HepG2 (cell line): Measurements from ENCODE around the gene IQSEC1.

ENCODE experiments used
- EZH2 ChIP-seq: conservative IDR thresholded peaks from 2 replicates; pipeline ENCODE4 v1.6.1; 2012; ENCODE audit warnings: mild to moderate bottlenecking, low read depth, low read length, moderate library complexity
- SIN3A ChIP-seq: IDR thresholded peaks from 2 replicates; pipeline ENCODE4 v1.6.1; 2011; ENCODE audit warnings: low read depth, mild to moderate bottlenecking, control low read depth, low read length, borderline replicate concordance
- SPEN ChIP-seq: sonication (generic); formaldehyde crosslinking; IDR thresholded peaks from 2 replicates; pipeline ENCODE4 v1.5.1; 2020; ENCODE audit warnings: low read depth, mild to moderate bottlenecking, missing genetic modification reagents
- TF ChIP-seq, protein P1 (sequence below): IDR thresholded peaks from 2 replicates; pipeline ENCODE4 v1.6.1; 2016; ENCODE audit warnings: low read depth, missing genetic modification reagents, missing compliant biosample characterization

DNA sequence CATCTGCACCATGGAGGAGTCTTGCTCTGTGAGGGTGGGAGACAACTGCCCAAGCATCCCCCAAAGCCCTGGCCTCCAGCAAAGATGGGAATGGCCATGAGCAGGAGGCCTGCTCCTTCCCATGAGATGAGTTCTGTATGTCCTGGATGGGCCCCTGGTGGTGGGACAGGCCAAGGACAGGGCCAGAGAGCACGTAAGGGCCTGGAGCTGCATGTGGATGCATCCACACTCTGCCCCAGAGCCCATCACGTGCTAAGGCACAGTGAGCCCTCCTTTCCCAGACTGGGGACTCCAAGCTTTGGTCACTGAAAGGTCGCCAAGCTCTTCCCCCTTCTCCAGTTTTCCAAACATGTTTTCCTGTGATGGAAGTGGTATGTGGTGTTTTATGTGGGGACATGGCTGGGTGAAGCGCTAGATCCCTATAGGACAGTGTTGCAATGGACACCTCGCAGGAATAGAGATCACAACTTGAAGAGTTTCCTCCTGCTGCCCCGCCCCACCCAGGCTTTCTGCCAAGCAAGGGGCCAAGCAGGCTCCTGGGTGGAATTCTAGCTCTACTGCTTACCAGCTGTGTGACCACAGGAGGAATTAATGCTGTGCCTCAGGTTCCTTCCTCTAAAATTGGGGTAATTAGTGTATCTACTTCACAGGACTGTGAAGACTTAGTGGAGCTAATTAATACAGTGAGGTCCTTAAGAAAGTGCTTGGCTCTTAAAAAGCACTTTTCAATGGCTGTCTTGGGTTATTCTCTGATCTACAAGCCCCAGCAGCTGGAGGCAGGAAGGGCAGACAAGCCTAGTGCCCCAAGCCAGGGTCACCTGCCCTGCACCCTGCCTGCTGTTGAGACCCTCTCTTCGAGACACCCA lies 125.5 kb downstream of the IQSEC1 start:
- TF ChIP-seq, protein P1, sequence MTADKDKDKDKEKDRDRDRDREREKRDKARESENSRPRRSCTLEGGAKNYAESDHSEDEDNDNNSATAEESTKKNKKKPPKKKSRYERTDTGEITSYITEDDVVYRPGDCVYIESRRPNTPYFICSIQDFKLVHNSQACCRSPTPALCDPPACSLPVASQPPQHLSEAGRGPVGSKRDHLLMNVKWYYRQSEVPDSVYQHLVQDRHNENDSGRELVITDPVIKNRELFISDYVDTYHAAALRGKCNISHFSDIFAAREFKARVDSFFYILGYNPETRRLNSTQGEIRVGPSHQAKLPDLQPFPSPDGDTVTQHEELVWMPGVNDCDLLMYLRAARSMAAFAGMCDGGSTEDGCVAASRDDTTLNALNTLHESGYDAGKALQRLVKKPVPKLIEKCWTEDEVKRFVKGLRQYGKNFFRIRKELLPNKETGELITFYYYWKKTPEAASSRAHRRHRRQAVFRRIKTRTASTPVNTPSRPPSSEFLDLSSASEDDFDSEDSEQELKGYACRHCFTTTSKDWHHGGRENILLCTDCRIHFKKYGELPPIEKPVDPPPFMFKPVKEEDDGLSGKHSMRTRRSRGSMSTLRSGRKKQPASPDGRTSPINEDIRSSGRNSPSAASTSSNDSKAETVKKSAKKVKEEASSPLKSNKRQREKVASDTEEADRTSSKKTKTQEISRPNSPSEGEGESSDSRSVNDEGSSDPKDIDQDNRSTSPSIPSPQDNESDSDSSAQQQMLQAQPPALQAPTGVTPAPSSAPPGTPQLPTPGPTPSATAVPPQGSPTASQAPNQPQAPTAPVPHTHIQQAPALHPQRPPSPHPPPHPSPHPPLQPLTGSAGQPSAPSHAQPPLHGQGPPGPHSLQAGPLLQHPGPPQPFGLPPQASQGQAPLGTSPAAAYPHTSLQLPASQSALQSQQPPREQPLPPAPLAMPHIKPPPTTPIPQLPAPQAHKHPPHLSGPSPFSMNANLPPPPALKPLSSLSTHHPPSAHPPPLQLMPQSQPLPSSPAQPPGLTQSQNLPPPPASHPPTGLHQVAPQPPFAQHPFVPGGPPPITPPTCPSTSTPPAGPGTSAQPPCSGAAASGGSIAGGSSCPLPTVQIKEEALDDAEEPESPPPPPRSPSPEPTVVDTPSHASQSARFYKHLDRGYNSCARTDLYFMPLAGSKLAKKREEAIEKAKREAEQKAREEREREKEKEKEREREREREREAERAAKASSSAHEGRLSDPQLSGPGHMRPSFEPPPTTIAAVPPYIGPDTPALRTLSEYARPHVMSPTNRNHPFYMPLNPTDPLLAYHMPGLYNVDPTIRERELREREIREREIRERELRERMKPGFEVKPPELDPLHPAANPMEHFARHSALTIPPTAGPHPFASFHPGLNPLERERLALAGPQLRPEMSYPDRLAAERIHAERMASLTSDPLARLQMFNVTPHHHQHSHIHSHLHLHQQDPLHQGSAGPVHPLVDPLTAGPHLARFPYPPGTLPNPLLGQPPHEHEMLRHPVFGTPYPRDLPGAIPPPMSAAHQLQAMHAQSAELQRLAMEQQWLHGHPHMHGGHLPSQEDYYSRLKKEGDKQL (CRISPR knock-in tag), result no peak
- TF ChIP-seq EZH2 (no peak), SPEN (no peak), SIN3A (no peak)
